K562 (cell line): ENCODE measurements around the gene GPR52. TPM values are rescaled to one million over a fixed set of nuclear protein-coding genes. Genes with fewer than 3 reads are reported as not detected.
A peak's percentile ranks its signal among the peaks of the same experiment; 100 is the strongest.

Experiments used
- ATAC-seq: fragments of 200-7000 bp; cut with Tn5 transposase; 3 replicates; pipeline ENCODE4 v1.9.1; 2020; ENCODE audit warnings: moderate library complexity
- BruUV-seq: library from RNA; stranded (reverse); fragments of 400-500 nt; replicated peaks from 2 replicates; lab custom pipeline; 2021; lab: Mats Ljungman, UMichigan
- CTCF ChIA-PET: fragments of 300-600 bp; formaldehyde crosslinking; extraction: SDS; loops from one replicate; lab custom pipeline; 2021; ENCODE audit warnings: low intra/inter-chr PET ratio; lab: Yijun Ruan, JAX
- POLR2A ChIA-PET: fragments of 300-600, 350-650 bp; sonication (Branson Sonifier 250); formaldehyde crosslinking; extraction: SDS; loops from one replicate; lab custom pipeline; 2021; ENCODE audit warnings: antibody characterized with exemption, inconsistent platforms; lab: Yijun Ruan, JAX
- DNase-seq, 4 experiments: peaks; one replicate each; pipeline versions ENCODE4 v3.0.0 to v3.0.0-alpha.2; 2011 to 2018; ENCODE audit warnings: low spot score in 3 of 4, mixed read lengths in 3 of 4; ENCODE audit errors: extremely low read depth in 1 of 4
- FAIRE-seq: peaks from 2 replicates; lab custom pipeline; 2011; peaks lifted over from hg19 to GRCh38; lab: Jason Lieb, UNC
- H2AFZ ChIP-seq: 2 replicates; pipeline ENCODE4 v1.6.0; 2011; ENCODE audit warnings: low read depth, low read length, control low read depth, inconsistent platforms
- H3K27ac ChIP-seq: fragments of 200-600 bp; 3 replicates; pipeline ENCODE4 v1.8.0; 2011; ENCODE audit warnings: low read depth, mild to moderate bottlenecking, control low read depth, inconsistent platforms, low read length, moderate library complexity, mixed read lengths; ENCODE audit errors: extremely low read depth
- H3K27me3 ChIP-seq, 2 experiments: fragments of 300-600 bp in 1 of 2; 2 replicates in 1 of 2; 3 replicates in 1 of 2; pipeline versions ENCODE4 v1.6.0 to v1.8.0; 2011; ENCODE audit warnings: inconsistent platforms in 2 of 2, low read length in 2 of 2, mild to moderate bottlenecking in 1 of 2, mixed read lengths in 1 of 2, moderate library complexity in 1 of 2; ENCODE audit not compliant: control insufficient read depth in 2 of 2, insufficient read depth in 2 of 2
- H3K36me3 ChIP-seq: fragments of 300-600 bp; 3 replicates; pipeline ENCODE4 v1.8.0; 2011; ENCODE audit warnings: mild to moderate bottlenecking, low read length, inconsistent platforms; ENCODE audit not compliant: control insufficient read depth, insufficient read depth
- H3K4me1 ChIP-seq, 2 experiments: fragments of 200-600 bp in 1 of 2; replicated peaks in 1 of 2; 2 replicates in 1 of 2; 3 replicates in 1 of 2; pipeline versions ENCODE4 v1.5.1 to v1.8.0; 2011; ENCODE audit warnings: inconsistent platforms in 2 of 2, low read length in 2 of 2, mild to moderate bottlenecking in 1 of 2, mixed read lengths in 1 of 2, moderate library complexity in 1 of 2; ENCODE audit not compliant: control insufficient read depth in 2 of 2, insufficient read depth in 2 of 2
- H3K4me2 ChIP-seq: 2 replicates; pipeline ENCODE4 v1.6.1; 2011; ENCODE audit warnings: low read length, control low read depth, inconsistent platforms, mixed read lengths; ENCODE audit not compliant: insufficient read depth
- H3K4me3 ChIP-seq: fragments of 200-600 bp; sonication (generic), shearing (Covaris generic); 2 replicates; pipeline ENCODE4 v1.5.1; 2016; ENCODE audit warnings: control low read depth, inconsistent platforms
- H3K79me2 ChIP-seq: fragments of 200-600 bp; 3 replicates; pipeline ENCODE4 v1.8.0; 2011; ENCODE audit warnings: low read length, inconsistent platforms; ENCODE audit not compliant: control insufficient read depth, insufficient read depth
- H3K9ac ChIP-seq, 2 experiments: 2 replicates each; pipeline versions ENCODE4 v1.6.0 to v1.6.1; 2011; ENCODE audit warnings: low read depth in 2 of 2, low read length in 2 of 2, control low read depth in 1 of 2, inconsistent platforms in 1 of 2, mild to moderate bottlenecking in 1 of 2, mixed read lengths in 1 of 2; ENCODE audit not compliant: insufficient read depth in 1 of 2
- H3K9me1 ChIP-seq: one replicate; pipeline ENCODE4 v1.6.0; 2011; ENCODE audit warnings: inconsistent platforms, mild to moderate bottlenecking, low read length, moderate library complexity; ENCODE audit not compliant: control insufficient read depth, insufficient read depth
- H3K9me3 ChIP-seq: replicated peaks from 2 replicates; pipeline ENCODE4 v1.5.1; 2011; ENCODE audit warnings: low read depth, low read length, inconsistent platforms; ENCODE audit not compliant: control insufficient read depth, insufficient read depth
- H4K20me1 ChIP-seq: replicated peaks from 2 replicates; pipeline ENCODE4 v1.6.1; 2011; ENCODE audit warnings: low read length, inconsistent platforms, mixed read lengths; ENCODE audit not compliant: control insufficient read depth, insufficient read depth
- C11orf30 ChIP-seq: fragments of 450-650 bp; IDR thresholded peaks from 2 replicates; pipeline ENCODE4 v1.6.1; 2016; ENCODE audit warnings: low read depth, mild to moderate bottlenecking
- FOXK1 ChIP-seq: sonication (generic); formaldehyde crosslinking; IDR thresholded peaks from 2 replicates; pipeline ENCODE4 v1.8.0; 2022; ENCODE audit warnings: missing genetic modification reagents, mild to moderate bottlenecking, borderline replicate concordance
- MAFF ChIP-seq: IDR thresholded peaks from 2 replicates; pipeline ENCODE4 v1.6.1; 2012; ENCODE audit warnings: low read length, improper control_type of control experiment
- MAFG ChIP-seq: fragments of 450-650 bp; conservative IDR thresholded peaks from 2 replicates; pipeline ENCODE4 v1.6.1; 2016; ENCODE audit warnings: missing genetic modification characterization, missing compliant biosample characterization
- MAFK ChIP-seq: IDR thresholded peaks from 2 replicates; pipeline ENCODE4 v1.6.1; 2011; ENCODE audit warnings: low read length, improper control_type of control experiment
- NCOA4 ChIP-seq: fragments of 450-650 bp; IDR thresholded peaks from 2 replicates; pipeline ENCODE4 v1.6.1; 2018; ENCODE audit warnings: mild to moderate bottlenecking; ENCODE audit not compliant: partially characterized antibody
- ZNF316 ChIP-seq: fragments of 450-650 bp; IDR thresholded peaks from 2 replicates; pipeline ENCODE4 v1.6.1; 2016
- WGBS: fragments of 100-300 bp; shearing (Covaris generic); methylation state at CpG from one replicate; pipeline ENCODE4 v1.1.6; 2016; ENCODE audit warnings: low coverage, mixed read lengths; ENCODE audit not compliant: insufficient coverage; ENCODE audit errors: missing lambda C conversion rate; 5-methylcytosine and 5-hydroxymethylcytosine counted together
- in situ Hi-C: fragments of 300-500 bp; cut with MboI; formaldehyde crosslinking; loops from 4 replicates; pipeline ENCODE4 v1.15.0; 2018; ENCODE audit warnings: inconsistent platforms, mixed read lengths
- intact Hi-C: fragments of 100-400 bp; cut with micrococcal nuclease; formaldehyde crosslinking; loops from 2 replicates; pipeline ENCODE4 v1.14.2; 2022
- polyA plus RNA-seq, 8 experiments: library from polyadenylated mRNA; depleted of rRNA in 4 of 8; stranded (reverse) in 5 of 8; unstranded in 3 of 8; fragments of >200 nt; fragmentation: Nextera tagmentation in 2 of 8; fragmentation: Illumina TruSeq in 1 of 8; extraction: Ambion mirVana in 2 of 8; extraction: Trizol in 1 of 8; gene quantifications; 2 replicates each; pipeline versions ENCODE4 v1.2.1 to v1.2.3, GENCODE V29; 2011 to 2014; ENCODE audit warnings: inconsistent platforms in 1 of 8, missing spikeins in 1 of 8
- total RNA-seq, 7 experiments: library from RNA; depleted of rRNA in 6 of 7; stranded (reverse); fragments of >200 nt in 6 of 7; fragmentation: Illumina TruSeq in 2 of 7; extraction: Trizol in 2 of 7; gene quantifications; 2 replicates each; pipeline versions ENCODE4 v1.2.1 to v1.2.3, GENCODE V29; 2011 to 2021; ENCODE audit warnings: low replicate concordance in 1 of 7
- TF ChIP-seq, protein P1 (sequence below): IDR thresholded peaks from 2 replicates; pipeline ENCODE4 v1.6.1; 2011; ENCODE audit warnings: borderline replicate concordance, low read depth, mild to moderate bottlenecking, moderate library complexity, low read length; ENCODE audit not compliant: insufficient read depth, poor library complexity, severe bottlenecking

GPR52 gene
- total and polyA plus RNA-seq, 9 of the 15 experiments (the other 6 are each of a cell fraction or from before 2014, with no cell fraction given), result 0.12 to 4.9 (median 1.1) TPM; not detected in 3

GRCh38 chr1:174469052-174469451 is 21.3 kb downstream of the GPR52 start:
- TF ChIP-seq MAFF, result peak; percentile 73
- peak; percentile 65 for TF ChIP-seq MAFG (tag)
- TF ChIP-seq, protein P1, sequence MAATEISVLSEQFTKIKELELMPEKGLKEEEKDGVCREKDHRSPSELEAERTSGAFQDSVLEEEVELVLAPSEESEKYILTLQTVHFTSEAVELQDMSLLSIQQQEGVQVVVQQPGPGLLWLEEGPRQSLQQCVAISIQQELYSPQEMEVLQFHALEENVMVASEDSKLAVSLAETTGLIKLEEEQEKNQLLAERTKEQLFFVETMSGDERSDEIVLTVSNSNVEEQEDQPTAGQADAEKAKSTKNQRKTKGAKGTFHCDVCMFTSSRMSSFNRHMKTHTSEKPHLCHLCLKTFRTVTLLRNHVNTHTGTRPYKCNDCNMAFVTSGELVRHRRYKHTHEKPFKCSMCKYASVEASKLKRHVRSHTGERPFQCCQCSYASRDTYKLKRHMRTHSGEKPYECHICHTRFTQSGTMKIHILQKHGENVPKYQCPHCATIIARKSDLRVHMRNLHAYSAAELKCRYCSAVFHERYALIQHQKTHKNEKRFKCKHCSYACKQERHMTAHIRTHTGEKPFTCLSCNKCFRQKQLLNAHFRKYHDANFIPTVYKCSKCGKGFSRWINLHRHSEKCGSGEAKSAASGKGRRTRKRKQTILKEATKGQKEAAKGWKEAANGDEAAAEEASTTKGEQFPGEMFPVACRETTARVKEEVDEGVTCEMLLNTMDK, result no peak
- no peak for TF ChIP-seq NCOA4
- TF ChIP-seq ZNF316, result peak; percentile 91
- TF ChIP-seq C11orf30, result peak; percentile 76
- no peak for TF ChIP-seq FOXK1 (CRISPR knock-in tag)
- peak; percentile 74 for TF ChIP-seq MAFK
- no peaks in the 10 kb centered on the region for H3K79me2 ChIP-seq
- no peak overlapping the region for H3K4me3 ChIP-seq
- H4K20me1 ChIP-seq, result no peaks in the 10 kb centered on the region; the same call in 1 of the 2 replicates
- ATAC-seq, result no peak
- H3K4me2 ChIP-seq, result no peak overlapping the region
- ChIA-PET POLR2A (interaction anchor here (1.0 to 1.1 kb wide), 2 partner anchors 11 to 22 kb away, joined by 3 to 4 read pairs; no protein-coding TSS in a partner anchor), CTCF (no interaction called here)
- intact Hi-C loops, result loop anchor here (5.0 kb wide), 1 partner anchor 207 kb away; no protein-coding TSS in a partner anchor
- no TSS peak for BruUV-seq
- H3K27me3 ChIP-seq, result no peaks in the 10 kb centered on the region
- no peak overlapping the region for H3K27ac ChIP-seq
- H2AFZ ChIP-seq, result no peak overlapping the region
- no peaks in the 10 kb centered on the region for H3K9me3 ChIP-seq
- H3K9me1 ChIP-seq, result no peaks in the 10 kb centered on the region
- in situ Hi-C loops, result no loop called here
- no peak overlapping the region for H3K9ac ChIP-seq
- no peaks in the 10 kb centered on the region for H3K36me3 ChIP-seq
- FAIRE-seq, result no peak
- DNase-seq, result no peak
- no peaks in the 10 kb centered on the region for H3K4me1 ChIP-seq
- whole genome bisulfite sequencing, result 0% methylated on average over 2 of the region's 2 CpGs
